Stimulated activated naive CD4-positive, alpha-beta T cell treated with Interleukin-2 at 50 U/mL for 16 hours (primary cell): ENCODE measurements around the gene AP1AR.
A peak's percentile ranks its signal among the peaks of the same experiment; 100 is the strongest.
"Not testable (repeated sequence)": the region's sequence is repeated elsewhere in the genome, so short reads cannot be mapped to it uniquely, and the experiment has no call there.

Experiments
- DNase-seq: peaks from one replicate; lab custom pipeline; 2025; lab: John Stamatoyannopoulos, UW

The AP1AR gene

GRCh38 chr4:112231779-112232713 is at the start of gene AP1AR:
TSS of gene AP1AR (plus strand) at chr4:112231787. CDS start at chr4:112232092, 305 bp downstream.
- DNase-seq, result peak; percentile 78

GRCh38 chr4:112182604-112183003 is 49.0 kb upstream of the AP1AR start:
- no peak for DNase-seq

GRCh38 chr4:112183252-112183651 is 48.3 kb upstream of the AP1AR start:
- DNase-seq, result no peak

- no peak for DNase-seq
These were observed 47.1 kb upstream of the AP1AR start for GRCh38 chr4:112184438-112184837.

- DNase-seq, result no peak
These were observed 46.3 kb upstream of the AP1AR start for GRCh38 chr4:112185334-112185733.

GRCh38 chr4:112185740-112186670 is 45.6 kb upstream of the AP1AR start:
- DNase-seq, result no peak

GRCh38 chr4:112189754-112190153 is 41.8 kb upstream of the AP1AR start:
- no peak for DNase-seq

- no peak for DNase-seq
These were observed 40.9 kb upstream of the AP1AR start for GRCh38 chr4:112190684-112191083.

- no peak for DNase-seq
These were observed 35.1 kb upstream of the AP1AR start for GRCh38 chr4:112196461-112196860.

GRCh38 chr4:112199041-112199440 is 32.5 kb upstream of the AP1AR start:
- no peak for DNase-seq

GRCh38 chr4:112201915-112202505 is 29.6 kb upstream of the AP1AR start:
- no peak for DNase-seq

GRCh38 chr4:112203593-112203992 is 28.0 kb upstream of the AP1AR start:
- DNase-seq, result no peak

GRCh38 chr4:112206431-112206830 is 25.2 kb upstream of the AP1AR start:
- DNase-seq, result no peak

- DNase-seq, result not testable (repeated sequence)
These were observed 23.2 kb upstream of the AP1AR start for GRCh38 chr4:112208137-112209095.

GRCh38 chr4:112210777-112211176 is 20.8 kb upstream of the AP1AR start:
- DNase-seq, result no peak

- DNase-seq, result no peak
These were observed 18.5 kb upstream of the AP1AR start for GRCh38 chr4:112213091-112213490.

GRCh38 chr4:112213856-112214255 is 17.7 kb upstream of the AP1AR start:
- DNase-seq, result no peak

GRCh38 chr4:112214390-112215264 is 17.0 kb upstream of the AP1AR start:
- no peak for DNase-seq

GRCh38 chr4:112219826-112220366 is 11.7 kb upstream of the AP1AR start:
- DNase-seq, result no peak
